Measurements from ENCODE around the gene TTF2. TPM values are rescaled to one million over a fixed set of nuclear protein-coding genes. Genes with fewer than 3 reads are reported as not detected.
A peak's percentile ranks its signal among the peaks of the same experiment; 100 is the strongest.

TTF2 gene
- total and polyA plus RNA-seq, 9 of the 15 experiments (the other 6 are each of a cell fraction or from before 2014, with no cell fraction given), result 9.4 to 71.1 (median 42.1) TPM

DNA sequence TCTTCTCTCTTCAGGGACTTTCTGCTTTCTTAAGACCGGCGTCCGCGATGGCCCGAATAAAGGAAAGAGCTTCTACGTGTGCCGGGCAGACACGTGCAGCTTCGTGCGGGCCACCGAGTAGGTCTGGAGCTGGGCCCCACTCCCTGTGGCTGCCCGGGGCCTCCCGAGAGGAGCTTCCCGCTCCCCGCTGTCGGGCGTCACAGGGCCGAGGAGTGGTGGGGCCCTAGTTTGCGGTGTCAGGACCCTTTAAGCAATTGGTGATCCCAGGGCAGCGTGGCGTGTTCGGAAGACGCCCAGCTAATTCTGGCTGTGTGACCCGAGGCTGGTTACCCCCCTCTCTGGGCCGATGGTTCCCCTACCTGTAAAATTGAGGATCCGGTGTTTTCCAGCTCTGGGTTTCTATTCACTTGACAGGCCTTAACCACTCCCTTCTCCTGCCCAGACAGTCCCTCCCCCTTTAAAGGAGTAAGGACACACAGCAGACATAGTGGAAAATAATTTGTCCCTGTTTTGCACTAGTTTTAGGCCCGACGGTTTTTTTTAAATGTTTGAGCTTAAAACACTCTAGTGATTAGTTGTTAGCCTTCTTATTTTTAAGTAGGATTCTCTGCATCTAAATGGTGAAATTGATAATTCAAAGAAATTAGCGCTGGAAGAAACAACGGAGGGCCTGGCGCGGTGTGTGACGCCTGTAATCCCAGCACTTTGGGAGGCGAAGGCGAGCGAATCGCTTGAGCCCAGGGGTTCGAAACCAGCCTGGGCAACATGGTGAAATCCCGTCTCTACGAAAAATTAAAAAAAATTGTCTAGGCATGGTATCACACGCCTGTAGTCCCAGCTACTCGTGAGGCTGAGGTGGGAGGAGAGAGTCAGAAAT is 553 bp downstream of the TTF2 start (continued):
- TF ChIP-seq MGA (IDR thresholded peaks at IDR 0.05) (peak; percentile 54; the same call in 1 of the 2 replicates), TFAP4 (CRISPR knock-in tag; IDR thresholded peaks at IDR 0.05; ENCODE audit: borderline replicate concordance) (peak; percentile 24; the same call in 1 of the 2 replicates), ETV6 (IDR thresholded peaks at IDR 0.05; ENCODE audit: borderline replicate concordance in 1 of 2, low read depth in 2 of 2, low read length in 1 of 2) (no peak), ETV6 (CRISPR knock-in tag; IDR thresholded peaks at IDR 0.05; ENCODE audit: borderline replicate concordance) (0 out of 2 replicates have a peak, but pooled peaks have one; percentile 32), MXD1 (CRISPR knock-in tag; IDR thresholded peaks at IDR 0.05; ENCODE audit: borderline replicate concordance, poor library complexity, severe bottlenecking) (peak; percentile 30), FOXK1 (CRISPR knock-in tag; IDR thresholded peaks at IDR 0.05; ENCODE audit: borderline replicate concordance) (peak; percentile 92; the same call in 1 of the 2 replicates), ZNF384 (IDR thresholded peaks at IDR 0.05; ENCODE audit: low read depth, low read length) (no peak; the same call in 1 of the 2 replicates), SETDB1 (IDR thresholded peaks at IDR 0.05; ENCODE audit: low read length) (no peak), CREB1 (IDR thresholded peaks at IDR 0.05) (no peak), CREB1 (CRISPR knock-in tag; IDR thresholded peaks at IDR 0.05) (peak; percentile 50)
- TF ChIP-seq, protein P1, sequence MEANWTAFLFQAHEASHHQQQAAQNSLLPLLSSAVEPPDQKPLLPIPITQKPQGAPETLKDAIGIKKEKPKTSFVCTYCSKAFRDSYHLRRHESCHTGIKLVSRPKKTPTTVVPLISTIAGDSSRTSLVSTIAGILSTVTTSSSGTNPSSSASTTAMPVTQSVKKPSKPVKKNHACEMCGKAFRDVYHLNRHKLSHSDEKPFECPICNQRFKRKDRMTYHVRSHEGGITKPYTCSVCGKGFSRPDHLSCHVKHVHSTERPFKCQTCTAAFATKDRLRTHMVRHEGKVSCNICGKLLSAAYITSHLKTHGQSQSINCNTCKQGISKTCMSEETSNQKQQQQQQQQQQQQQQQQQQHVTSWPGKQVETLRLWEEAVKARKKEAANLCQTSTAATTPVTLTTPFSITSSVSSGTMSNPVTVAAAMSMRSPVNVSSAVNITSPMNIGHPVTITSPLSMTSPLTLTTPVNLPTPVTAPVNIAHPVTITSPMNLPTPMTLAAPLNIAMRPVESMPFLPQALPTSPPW (CRISPR knock-in tag; IDR thresholded peaks at IDR 0.05), result peak; percentile 7; the same call in 1 of the 2 replicates

Data from K562 (cell line).